MCF 10A (cell line): ENCODE results near the gene RHAG. TPM values are rescaled to one million over a fixed set of nuclear protein-coding genes. Genes with fewer than 3 reads are reported as not detected.

Experiments used
- BruUV-seq: library from RNA; stranded (reverse); fragments of 400-500 nt; replicated peaks from 2 replicates; lab custom pipeline; 2021; lab: Mats Ljungman, UMichigan
- CTCF ChIA-PET: fragments of 300-600 bp; sonication (Branson Sonifier 250); formaldehyde crosslinking; extraction: SDS; loops from one replicate; lab custom pipeline; 2021; ENCODE audit warnings: antibody characterized with exemption, inconsistent platforms; lab: Yijun Ruan, JAX
- POLR2A ChIA-PET: fragments of 300-600, 350-650 bp; sonication (Branson Sonifier 250); formaldehyde crosslinking; extraction: SDS; loops from one replicate; lab custom pipeline; 2020; ENCODE audit warnings: antibody characterized with exemption, inconsistent platforms; lab: Yijun Ruan, JAX
- DNase-seq: peaks from one replicate; pipeline ENCODE4 v3.0.0-alpha.2; 2018; ENCODE audit not compliant: unreplicated experiment
- H3K27ac Mint-ChIP-seq: one replicate; pipeline ENCODE4 v1.8.0; 2022; ENCODE audit warnings: mild to moderate bottlenecking, low read depth, mixed read lengths; ENCODE audit not compliant: unreplicated experiment
- H3K27me3 Mint-ChIP-seq: one replicate; pipeline ENCODE4 v1.8.0; 2022; ENCODE audit warnings: mixed read lengths; ENCODE audit not compliant: insufficient read depth, unreplicated experiment
- H3K36me3 Mint-ChIP-seq: one replicate; pipeline ENCODE4 v1.8.0; 2022; ENCODE audit warnings: mild to moderate bottlenecking, moderate library complexity, mixed read lengths; ENCODE audit not compliant: insufficient read depth, unreplicated experiment
- H3K4me1 Mint-ChIP-seq: one replicate; pipeline ENCODE4 v1.8.0; 2022; ENCODE audit warnings: mixed read lengths; ENCODE audit not compliant: insufficient read depth, unreplicated experiment
- H3K4me3 Mint-ChIP-seq: one replicate; pipeline ENCODE4 v1.8.0; 2022; ENCODE audit warnings: mild to moderate bottlenecking, moderate library complexity, mixed read lengths; ENCODE audit not compliant: unreplicated experiment
- H3K9me3 Mint-ChIP-seq: one replicate; pipeline ENCODE4 v1.8.0; 2022; ENCODE audit warnings: mixed read lengths; ENCODE audit not compliant: unreplicated experiment
- intact Hi-C: fragments of 100-400 bp; cut with micrococcal nuclease; formaldehyde crosslinking; loops from 2 replicates; pipeline ENCODE4 v1.14.1; 2022
- total RNA-seq: library from RNA; stranded (reverse); gene quantifications from 2 replicates; pipeline ENCODE4 v1.2.3, GENCODE V29; 2022
- TF ChIP-seq, protein P1 (sequence below): fragments of 200-600 bp; IDR thresholded peaks from one replicate; pipeline ENCODE4 v1.8.0; 2022; ENCODE audit warnings: antibody characterized with exemption, mild to moderate bottlenecking; ENCODE audit not compliant: unreplicated experiment

RHAG gene
- total RNA-seq, 1 experiment from 2014 or later: not detected

- DNase-seq: no peak
- H3K4me3 Mint-ChIP-seq: no peak overlapping the region
- intact Hi-C loops: no loop called here
- TF ChIP-seq, protein P1, sequence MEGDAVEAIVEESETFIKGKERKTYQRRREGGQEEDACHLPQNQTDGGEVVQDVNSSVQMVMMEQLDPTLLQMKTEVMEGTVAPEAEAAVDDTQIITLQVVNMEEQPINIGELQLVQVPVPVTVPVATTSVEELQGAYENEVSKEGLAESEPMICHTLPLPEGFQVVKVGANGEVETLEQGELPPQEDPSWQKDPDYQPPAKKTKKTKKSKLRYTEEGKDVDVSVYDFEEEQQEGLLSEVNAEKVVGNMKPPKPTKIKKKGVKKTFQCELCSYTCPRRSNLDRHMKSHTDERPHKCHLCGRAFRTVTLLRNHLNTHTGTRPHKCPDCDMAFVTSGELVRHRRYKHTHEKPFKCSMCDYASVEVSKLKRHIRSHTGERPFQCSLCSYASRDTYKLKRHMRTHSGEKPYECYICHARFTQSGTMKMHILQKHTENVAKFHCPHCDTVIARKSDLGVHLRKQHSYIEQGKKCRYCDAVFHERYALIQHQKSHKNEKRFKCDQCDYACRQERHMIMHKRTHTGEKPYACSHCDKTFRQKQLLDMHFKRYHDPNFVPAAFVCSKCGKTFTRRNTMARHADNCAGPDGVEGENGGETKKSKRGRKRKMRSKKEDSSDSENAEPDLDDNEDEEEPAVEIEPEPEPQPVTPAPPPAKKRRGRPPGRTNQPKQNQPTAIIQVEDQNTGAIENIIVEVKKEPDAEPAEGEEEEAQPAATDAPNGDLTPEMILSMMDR: no peak
- H3K27ac Mint-ChIP-seq: no peak overlapping the region
- peaks cover 82% of the 10 kb centered on the region for H3K27me3 Mint-ChIP-seq
- no peaks in the 10 kb centered on the region for H3K36me3 Mint-ChIP-seq
- H3K9me3 Mint-ChIP-seq: no peaks in the 10 kb centered on the region
- H3K4me1 Mint-ChIP-seq: no peaks in the 10 kb centered on the region
- BruUV-seq: no TSS peak
- CTCF ChIA-PET: no interaction called here
- POLR2A ChIA-PET: no interaction called here
These were observed 14.6 kb upstream of the RHAG start for GRCh38 chr6:49651239-49651638.

DNA sequence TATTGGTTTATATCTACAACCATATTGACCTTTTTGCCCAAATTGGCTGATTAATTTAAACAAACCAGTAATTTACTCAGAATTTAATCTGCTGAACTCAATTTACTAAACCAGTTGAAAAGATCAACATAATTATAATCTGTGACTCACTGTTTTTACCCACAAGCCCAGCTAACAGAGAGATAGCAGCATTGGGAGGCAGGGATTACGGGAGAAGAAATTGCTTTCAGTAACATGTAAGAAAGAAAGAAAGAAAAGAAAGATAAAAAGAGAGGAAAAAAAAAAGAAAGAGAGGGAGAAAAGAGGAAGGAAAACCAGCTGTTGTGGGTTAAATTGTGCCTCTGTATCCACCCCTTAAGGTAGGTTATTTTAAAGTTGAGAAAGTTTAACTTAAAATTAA is 13.3 kb upstream of the RHAG start:
- no peaks in the 10 kb centered on the region for H3K4me1 Mint-ChIP-seq
- intact Hi-C loops: no loop called here
- no peak for DNase-seq
- ChIA-PET POLR2A (no interaction called here), CTCF (no interaction called here)
- no peak overlapping the region for H3K4me3 Mint-ChIP-seq
- no TSS peak for BruUV-seq
- TF ChIP-seq, protein P1: no peak
- no peak overlapping the region for H3K27ac Mint-ChIP-seq
- no peaks in the 10 kb centered on the region for H3K9me3 Mint-ChIP-seq
- peaks cover 86% of the 10 kb centered on the region for H3K27me3 Mint-ChIP-seq
- no peaks in the 10 kb centered on the region for H3K36me3 Mint-ChIP-seq

DNA sequence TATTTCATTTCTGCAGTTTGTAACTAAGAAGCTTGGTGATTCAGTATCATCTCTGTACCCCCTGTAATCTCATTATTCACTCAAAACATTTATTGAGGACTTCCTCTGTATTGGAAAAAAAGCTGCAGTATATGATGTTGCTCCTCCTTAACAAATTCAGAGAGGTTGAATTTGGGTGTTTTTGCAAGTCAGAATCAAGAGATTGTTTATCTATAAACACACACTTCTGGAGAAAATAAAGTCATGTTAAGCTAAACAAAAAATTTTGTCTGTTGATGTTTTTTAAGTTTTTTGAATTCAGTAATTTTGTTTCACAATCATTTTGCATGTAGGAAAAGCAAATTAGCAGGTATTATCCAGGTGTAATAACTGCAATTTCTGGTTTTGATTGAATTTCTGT is 11.4 kb upstream of the RHAG start:
- TF ChIP-seq, protein P1: no peak
- Mint-ChIP-seq H3K27me3 (peaks cover 90% of the 10 kb centered on the region), H3K4me3 (no peak overlapping the region), H3K4me1 (no peaks in the 10 kb centered on the region), H3K9me3 (no peaks in the 10 kb centered on the region), H3K27ac (no peak overlapping the region), H3K36me3 (no peaks in the 10 kb centered on the region)
- CTCF ChIA-PET: no interaction called here
- BruUV-seq: no TSS peak
- intact Hi-C loops: no loop called here
- DNase-seq: no peak
- POLR2A ChIA-PET: no interaction called here

DNA sequence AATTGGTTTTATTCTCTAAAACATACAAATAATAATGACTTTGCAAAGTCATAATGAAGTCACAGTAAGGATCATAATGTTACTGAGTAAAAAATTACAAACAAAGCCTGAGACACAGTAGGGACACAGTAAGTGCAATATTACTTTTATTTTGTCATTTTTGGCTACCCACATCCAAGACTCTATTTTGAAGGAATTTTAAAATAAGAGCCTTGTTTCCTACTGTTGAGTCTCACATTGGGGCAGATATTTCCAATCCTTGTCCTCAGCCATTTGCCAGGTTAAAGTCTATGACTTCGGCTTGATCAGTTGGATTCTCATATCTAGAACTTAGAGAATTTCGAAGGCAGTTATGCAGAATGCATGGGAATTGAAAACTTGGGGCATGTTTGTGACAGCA is 10.8 kb upstream of the RHAG start:
- no peak for DNase-seq
- TF ChIP-seq, protein P1: no peak
- intact Hi-C loops: no loop called here
- CTCF ChIA-PET: no interaction called here
- Mint-ChIP-seq H3K4me3 (no peak overlapping the region), H3K9me3 (no peaks in the 10 kb centered on the region), H3K36me3 (no peaks in the 10 kb centered on the region), H3K4me1 (no peaks in the 10 kb centered on the region), H3K27me3 (peaks cover 91% of the 10 kb centered on the region), H3K27ac (no peak overlapping the region)
- POLR2A ChIA-PET: no interaction called here
- no TSS peak for BruUV-seq
